IPS DF 6.9 (cell line): ENCODE measurements around the gene FEM1C.

Experiments used
- DNase-seq: peaks from one replicate; pipeline ENCODE4 v3.0.0-alpha.2; 2013; ENCODE audit warnings: low read depth, low spot score
- H3K27ac ChIP-seq: one replicate; pipeline ENCODE4 v1.5.1; 2013; ENCODE audit warnings: low read length, control low read depth
- H3K27me3 ChIP-seq: 2 replicates; pipeline ENCODE4 v1.6.1; 2013; ENCODE audit warnings: mild to moderate bottlenecking, low read length; ENCODE audit not compliant: control insufficient read depth, insufficient read depth
- H3K36me3 ChIP-seq: 2 replicates; pipeline ENCODE4 v1.6.1; 2013; ENCODE audit warnings: low read length; ENCODE audit not compliant: control insufficient read depth, insufficient read depth
- H3K4me1 ChIP-seq: 2 replicates; pipeline ENCODE4 v1.6.1; 2013; ENCODE audit warnings: low read length; ENCODE audit not compliant: control insufficient read depth, insufficient read depth
- H3K4me3 ChIP-seq: 2 replicates; pipeline ENCODE4 v1.5.1; 2013; ENCODE audit warnings: mild to moderate bottlenecking, low read length
- H3K9me3 ChIP-seq: 2 replicates; pipeline ENCODE4 v1.6.1; 2013; ENCODE audit warnings: low read length, inconsistent platforms; ENCODE audit not compliant: control insufficient read depth, insufficient read depth
- WGBS: extraction: QIAGEN DNeasy Blood & Tissue Kit; methylation state at CpG from one replicate; pipeline ENCODE4 v1.1.7; 2013; ENCODE audit warnings: mixed read lengths, missing lambda C conversion rate; ENCODE audit not compliant: insufficient read length, insufficient coverage; 5-methylcytosine and 5-hydroxymethylcytosine counted together

Gene FEM1C

GRCh38 chr5:115542651-115543364 lies 1.8 kb downstream of the FEM1C start:
- H3K27me3 ChIP-seq = no peaks in the 10 kb centered on the region
- DNase-seq = no peak
- no peak overlapping the region for H3K27ac ChIP-seq
- H3K4me1 ChIP-seq = no peaks in the 10 kb centered on the region
- peaks cover 2% of the 10 kb centered on the region; the same call in 1 of the 2 replicates for H3K36me3 ChIP-seq
- no peak overlapping the region for H3K4me3 ChIP-seq
- WGBS = no CpG with 5 or more reads among the region's 10 CpGs
- no peaks in the 10 kb centered on the region; the same call in 1 of the 2 replicates for H3K9me3 ChIP-seq

- Histone ChIP-seq H3K4me3 (no peak overlapping the region), H3K9me3 (no peaks in the 10 kb centered on the region; the same call in 1 of the 2 replicates), H3K27ac (no peak overlapping the region), H3K27me3 (no peaks in the 10 kb centered on the region), H3K36me3 (peaks cover 2% of the 10 kb centered on the region; the same call in 1 of the 2 replicates), H3K4me1 (no peaks in the 10 kb centered on the region)
- WGBS = 100% methylated on average over 1 of the region's 2 CpGs
- no peak for DNase-seq
Observed at GRCh38 chr5:115542086-115542485, 2.5 kb downstream of the FEM1C start.

- Histone ChIP-seq H3K4me1 (no peaks in the 10 kb centered on the region), H3K4me3 (no peak overlapping the region; the same call in 1 of the 2 replicates), H3K9me3 (no peaks in the 10 kb centered on the region; the same call in 1 of the 2 replicates), H3K27ac (no peak overlapping the region), H3K36me3 (peaks cover 2% of the 10 kb centered on the region; the same call in 1 of the 2 replicates), H3K27me3 (no peaks in the 10 kb centered on the region)
- DNase-seq = no peak
- WGBS = no CpG with 5 or more reads among the region's 2 CpGs
Observed at GRCh38 chr5:115541611-115542010, 3.0 kb downstream of the FEM1C start.

- H3K27me3 ChIP-seq = no peaks in the 10 kb centered on the region
- H3K27ac ChIP-seq = no peak overlapping the region
- H3K4me3 ChIP-seq = no peak overlapping the region
- no peaks in the 10 kb centered on the region for H3K9me3 ChIP-seq
- DNase-seq = no peak
- no CpG with 5 or more reads among the region's 3 CpGs for whole genome bisulfite sequencing
- H3K4me1 ChIP-seq = no peaks in the 10 kb centered on the region
- H3K36me3 ChIP-seq = peaks cover 2% of the 10 kb centered on the region; the same call in 1 of the 2 replicates
Observed at GRCh38 chr5:115535479-115536035, 9.0 kb downstream of the FEM1C start.

- Histone ChIP-seq H3K36me3 (no peaks in the 10 kb centered on the region), H3K4me1 (no peaks in the 10 kb centered on the region), H3K4me3 (no peak overlapping the region), H3K27me3 (no peaks in the 10 kb centered on the region), H3K27ac (no peak overlapping the region), H3K9me3 (no peaks in the 10 kb centered on the region)
- DNase-seq = no peak
- no CpG with 5 or more reads among the region's 2 CpGs for WGBS
Observed at GRCh38 chr5:115532517-115532916, 12.1 kb downstream of the FEM1C start.

- Histone ChIP-seq H3K27me3 (no peaks in the 10 kb centered on the region), H3K9me3 (no peaks in the 10 kb centered on the region), H3K4me1 (no peaks in the 10 kb centered on the region), H3K36me3 (no peaks in the 10 kb centered on the region), H3K27ac (no peak overlapping the region), H3K4me3 (no peak overlapping the region)
- DNase-seq = no peak
- WGBS = no CpG with 5 or more reads among the region's 1 CpG
Observed at GRCh38 chr5:115531787-115532367, 12.7 kb downstream of the FEM1C start.

- H3K4me1 ChIP-seq = no peaks in the 10 kb centered on the region
- H3K9me3 ChIP-seq = no peaks in the 10 kb centered on the region
- no peak overlapping the region for H3K27ac ChIP-seq
- no peak overlapping the region for H3K4me3 ChIP-seq
- H3K27me3 ChIP-seq = no peaks in the 10 kb centered on the region
- WGBS = no CpG with 5 or more reads among the region's 3 CpGs
- DNase-seq = no peak
- H3K36me3 ChIP-seq = no peaks in the 10 kb centered on the region
Observed at GRCh38 chr5:115531380-115531779, 13.2 kb downstream of the FEM1C start.

GRCh38 chr5:115530426-115530825 lies 14.1 kb downstream of the FEM1C start:
- no peaks in the 10 kb centered on the region for H3K9me3 ChIP-seq
- H3K27me3 ChIP-seq = no peaks in the 10 kb centered on the region
- H3K27ac ChIP-seq = no peak overlapping the region
- DNase-seq = no peak
- H3K4me3 ChIP-seq = no peak overlapping the region
- no peaks in the 10 kb centered on the region for H3K36me3 ChIP-seq
- H3K4me1 ChIP-seq = no peaks in the 10 kb centered on the region
- no CpG with 5 or more reads among the region's 3 CpGs for WGBS

GRCh38 chr5:115526604-115527003 lies 18.0 kb downstream of the FEM1C start:
- Histone ChIP-seq H3K36me3 (peaks cover 3% of the 10 kb centered on the region; the same call in 1 of the 2 replicates), H3K27ac (no peak overlapping the region), H3K4me3 (no peak overlapping the region), H3K4me1 (peaks cover 1% of the 10 kb centered on the region; the same call in 1 of the 2 replicates), H3K9me3 (no peaks in the 10 kb centered on the region), H3K27me3 (no peaks in the 10 kb centered on the region)
- no CpG with 5 or more reads among the region's 2 CpGs for WGBS
- DNase-seq = no peak

- DNase-seq = no peak
- no peak overlapping the region for H3K27ac ChIP-seq
- H3K27me3 ChIP-seq = no peaks in the 10 kb centered on the region
- no peak overlapping the region for H3K4me3 ChIP-seq
- H3K36me3 ChIP-seq = peaks cover 3% of the 10 kb centered on the region; the same call in 1 of the 2 replicates
- H3K9me3 ChIP-seq = no peaks in the 10 kb centered on the region
- peaks cover 1% of the 10 kb centered on the region; the same call in 1 of the 2 replicates for H3K4me1 ChIP-seq
- WGBS = no CpG with 5 or more reads among the region's 6 CpGs
Observed at GRCh38 chr5:115524199-115524847, 20.3 kb downstream of the FEM1C start.
